B cell (primary cell): ENCODE measurements around the gene BAZ2A.
"Not testable (repeated sequence)": the region's sequence is repeated elsewhere in the genome, so short reads cannot be mapped to it uniquely, and the experiment has no call there.

Experiments
- EZH2 ChIP-seq: IDR thresholded peaks from 2 replicates; pipeline ENCODE4 v1.6.1; 2012; ENCODE audit warnings: borderline replicate concordance, low read depth, mild to moderate bottlenecking, moderate library complexity, low read length; ENCODE audit not compliant: insufficient read depth, poor library complexity, severe bottlenecking
- TF ChIP-seq, protein P1 (sequence below): fragments of 200-600 bp; IDR thresholded peaks from one replicate; pipeline ENCODE4 v1.8.0; 2022; ENCODE audit warnings: antibody characterized with exemption, mild to moderate bottlenecking

DNA sequence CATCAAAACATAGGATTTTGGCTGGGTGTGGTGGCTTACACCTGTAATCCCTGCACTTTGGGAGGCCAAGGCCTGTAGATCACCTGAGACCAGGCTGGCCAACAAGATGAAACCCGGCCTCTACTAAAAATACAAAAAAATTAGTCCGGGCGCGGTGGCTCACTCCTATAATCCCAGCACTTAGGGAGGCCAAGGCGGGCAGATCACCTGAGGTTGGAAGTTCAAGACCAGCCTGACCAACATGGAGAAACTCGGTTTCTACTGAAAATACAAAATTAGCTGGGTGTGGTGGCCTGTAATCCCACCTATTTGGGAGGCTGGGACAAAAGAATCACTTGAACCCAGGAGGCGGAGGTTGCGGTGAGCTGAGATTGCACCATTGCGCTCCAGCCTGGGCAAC, 17.9 kb upstream of the BAZ2A start:
- TF ChIP-seq, protein P1, sequence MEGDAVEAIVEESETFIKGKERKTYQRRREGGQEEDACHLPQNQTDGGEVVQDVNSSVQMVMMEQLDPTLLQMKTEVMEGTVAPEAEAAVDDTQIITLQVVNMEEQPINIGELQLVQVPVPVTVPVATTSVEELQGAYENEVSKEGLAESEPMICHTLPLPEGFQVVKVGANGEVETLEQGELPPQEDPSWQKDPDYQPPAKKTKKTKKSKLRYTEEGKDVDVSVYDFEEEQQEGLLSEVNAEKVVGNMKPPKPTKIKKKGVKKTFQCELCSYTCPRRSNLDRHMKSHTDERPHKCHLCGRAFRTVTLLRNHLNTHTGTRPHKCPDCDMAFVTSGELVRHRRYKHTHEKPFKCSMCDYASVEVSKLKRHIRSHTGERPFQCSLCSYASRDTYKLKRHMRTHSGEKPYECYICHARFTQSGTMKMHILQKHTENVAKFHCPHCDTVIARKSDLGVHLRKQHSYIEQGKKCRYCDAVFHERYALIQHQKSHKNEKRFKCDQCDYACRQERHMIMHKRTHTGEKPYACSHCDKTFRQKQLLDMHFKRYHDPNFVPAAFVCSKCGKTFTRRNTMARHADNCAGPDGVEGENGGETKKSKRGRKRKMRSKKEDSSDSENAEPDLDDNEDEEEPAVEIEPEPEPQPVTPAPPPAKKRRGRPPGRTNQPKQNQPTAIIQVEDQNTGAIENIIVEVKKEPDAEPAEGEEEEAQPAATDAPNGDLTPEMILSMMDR = not testable (repeated sequence)
- TF ChIP-seq EZH2 = not testable (repeated sequence)
